GM18505 (cell line): ENCODE data around the gene NKX1-2.

Experiments
- ATAC-seq: cut with Tn5 transposase; IDR thresholded peaks from one replicate; pipeline ENCODE4 v1.9.1; 2021; ENCODE audit not compliant: unreplicated experiment
- POLR2A ChIP-seq: IDR thresholded peaks from 4 replicates; pipeline ENCODE4 v1.6.1; 2011; ENCODE audit warnings: borderline replicate concordance; ENCODE audit not compliant: insufficient read depth, insufficient read length; ENCODE audit errors: extremely low read depth

Gene NKX1-2

GRCh38 chr10:124484031-124484430 lies 34.2 kb upstream of the NKX1-2 start:
- ATAC-seq = no peak
- no peak for TF ChIP-seq POLR2A

GRCh38 chr10:124482876-124483275 lies 33.0 kb upstream of the NKX1-2 start:
- no peak for TF ChIP-seq POLR2A
- no peak for ATAC-seq

GRCh38 chr10:124482236-124482800 lies 32.5 kb upstream of the NKX1-2 start:
- ATAC-seq = no peak
- TF ChIP-seq POLR2A = no peak

GRCh38 chr10:124481717-124482116 lies 31.9 kb upstream of the NKX1-2 start:
- TF ChIP-seq POLR2A = no peak
- ATAC-seq = no peak

- ATAC-seq = no peak
- no peak for TF ChIP-seq POLR2A
These were observed 31.0 kb upstream of the NKX1-2 start for GRCh38 chr10:124480860-124481259.

- no peak for ATAC-seq
These were observed 28.7 kb upstream of the NKX1-2 start for GRCh38 chr10:124478515-124478914.

GRCh38 chr10:124477614-124478363 lies 28.0 kb upstream of the NKX1-2 start:
- ATAC-seq = no peak
- no peak for TF ChIP-seq POLR2A

More at GRCh38 chr10:124478515-124478914, 28.7 kb upstream of the NKX1-2 start:
- no peak for TF ChIP-seq POLR2A

- no peak for ATAC-seq
- TF ChIP-seq POLR2A = no peak
These were observed 26.3 kb upstream of the NKX1-2 start for GRCh38 chr10:124476043-124476725.

GRCh38 chr10:124474514-124475070 lies 24.8 kb upstream of the NKX1-2 start:
- no peak for ATAC-seq
- TF ChIP-seq POLR2A = no peak

- ATAC-seq = no peak
- TF ChIP-seq POLR2A = no peak
These were observed 23.2 kb upstream of the NKX1-2 start for GRCh38 chr10:124473070-124473469.

- ATAC-seq = no peak
- no peak for TF ChIP-seq POLR2A
These were observed 22.2 kb upstream of the NKX1-2 start for GRCh38 chr10:124472071-124472470.

GRCh38 chr10:124470544-124471434 lies 21.0 kb upstream of the NKX1-2 start:
- TF ChIP-seq POLR2A = no peak
- ATAC-seq = no peak
